Activated B cell treated with CpG ODN at 0.5 μM for 24 hours (primary cell): Measurements from ENCODE around the gene AJAP1. TPM values are rescaled to one million over a fixed set of nuclear protein-coding genes. Genes with fewer than 3 reads are reported as not detected.

Experiments
- ATAC-seq: fragments of 200-7000 bp; cut with Tn5 transposase; one replicate; pipeline ENCODE4 v1.10.0; 2021; ENCODE audit warnings: low read depth, mild to moderate bottlenecking, moderate library complexity
- CTCF ChIA-PET: fragments of 350-600 bp; sonication (Branson Sonifier 250); formaldehyde crosslinking; loops from one replicate; lab custom pipeline; 2021; ENCODE audit warnings: antibody characterized with exemption; lab: Charles Lee
- POLR2A ChIA-PET: fragments of 350-600 bp; sonication (Branson Sonifier 250); formaldehyde crosslinking; loops from one replicate; lab custom pipeline; 2021; ENCODE audit warnings: antibody characterized with exemption; lab: Charles Lee
- DNase-seq: peaks from one replicate; pipeline ENCODE4 v3.0.0; 2022
- H3K27ac Mint-ChIP-seq: one replicate; pipeline ENCODE4 v1.8.0; 2020; ENCODE audit warnings: mixed read lengths
- H3K27me3 Mint-ChIP-seq: one replicate; pipeline ENCODE4 v1.8.0; 2021; ENCODE audit warnings: mixed read lengths
- H3K36me3 Mint-ChIP-seq: one replicate; pipeline ENCODE4 v1.8.0; 2021; ENCODE audit warnings: low read depth, mixed read lengths
- H3K4me1 Mint-ChIP-seq: one replicate; pipeline ENCODE4 v1.8.0; 2021; ENCODE audit warnings: mixed read lengths
- H3K4me3 Mint-ChIP-seq: one replicate; pipeline ENCODE4 v1.8.0; 2020; ENCODE audit warnings: mild to moderate bottlenecking, mixed read lengths
- H3K9me3 Mint-ChIP-seq: one replicate; pipeline ENCODE4 v1.8.0; 2020; ENCODE audit warnings: mixed read lengths
- CTCF ChIP-seq: fragments of 200-600 bp; IDR thresholded peaks from one replicate; pipeline ENCODE4 v1.8.0; 2022; ENCODE audit warnings: antibody characterized with exemption, mild to moderate bottlenecking
- intact Hi-C: fragments of 100-400 bp; cut with micrococcal nuclease; formaldehyde crosslinking; loops from one replicate; pipeline ENCODE4 v1.15.1; 2024
- total RNA-seq: library from RNA; stranded (reverse); gene quantifications from 2 replicates; pipeline ENCODE4 v1.2.3, GENCODE V29; 2022

The AJAP1 gene
- total RNA-seq, 1 donor from 2014 or later: not detected

GRCh38 chr1:4830707-4831106 lies 176.3 kb downstream of the AJAP1 start:
- CTCF ChIA-PET: no interaction called here
- Mint-ChIP-seq H3K27me3 (peaks cover 2% of the 10 kb centered on the region), H3K4me1 (no peaks in the 10 kb centered on the region), H3K4me3 (no peak overlapping the region), H3K9me3 (peaks cover 10% of the 10 kb centered on the region), H3K27ac (no peak overlapping the region), H3K36me3 (no peaks in the 10 kb centered on the region)
- no peak for DNase-seq
- POLR2A ChIA-PET: no interaction called here
- no peak for TF ChIP-seq CTCF
- intact Hi-C loops: no loop called here
- no peak for ATAC-seq

GRCh38 chr1:4836574-4836973 lies 182.2 kb downstream of the AJAP1 start:
- intact Hi-C loops: no loop called here
- TF ChIP-seq CTCF: no peak
- H3K27me3 Mint-ChIP-seq: peaks cover 1% of the 10 kb centered on the region
- ChIA-PET POLR2A (no interaction called here), CTCF (no interaction called here)
- ATAC-seq: no peak
- DNase-seq: no peak
- no peak overlapping the region for H3K27ac Mint-ChIP-seq
- H3K9me3 Mint-ChIP-seq: peaks cover 22% of the 10 kb centered on the region
- H3K4me3 Mint-ChIP-seq: no peak overlapping the region
- H3K36me3 Mint-ChIP-seq: no peaks in the 10 kb centered on the region
- no peaks in the 10 kb centered on the region for H3K4me1 Mint-ChIP-seq

GRCh38 chr1:4837031-4837600 lies 182.7 kb downstream of the AJAP1 start:
- H3K4me1 Mint-ChIP-seq: no peaks in the 10 kb centered on the region
- H3K27ac Mint-ChIP-seq: no peak overlapping the region
- H3K9me3 Mint-ChIP-seq: peaks cover 22% of the 10 kb centered on the region
- CTCF ChIA-PET: no interaction called here
- ATAC-seq (no peak), DNase-seq (no peak)
- H3K4me3 Mint-ChIP-seq: no peak overlapping the region
- TF ChIP-seq CTCF: no peak
- no peaks in the 10 kb centered on the region for H3K36me3 Mint-ChIP-seq
- POLR2A ChIA-PET: no interaction called here
- intact Hi-C loops: no loop called here
- H3K27me3 Mint-ChIP-seq: peaks cover 3% of the 10 kb centered on the region

GRCh38 chr1:4837752-4838151 lies 183.3 kb downstream of the AJAP1 start:
- no peak for DNase-seq
- H3K4me1 Mint-ChIP-seq: no peaks in the 10 kb centered on the region
- CTCF ChIA-PET: no interaction called here
- H3K27me3 Mint-ChIP-seq: peaks cover 7% of the 10 kb centered on the region
- ATAC-seq: no peak
- no peak for TF ChIP-seq CTCF
- peaks cover 22% of the 10 kb centered on the region for H3K9me3 Mint-ChIP-seq
- no peak overlapping the region for H3K4me3 Mint-ChIP-seq
- no peak overlapping the region for H3K27ac Mint-ChIP-seq
- POLR2A ChIA-PET: no interaction called here
- no peaks in the 10 kb centered on the region for H3K36me3 Mint-ChIP-seq
- intact Hi-C loops: no loop called here

- ChIA-PET POLR2A (no interaction called here), CTCF (no interaction called here)
- DNase-seq (no peak), ATAC-seq (no peak)
- intact Hi-C loops: no loop called here
- peaks cover 21% of the 10 kb centered on the region for H3K9me3 Mint-ChIP-seq
- no peaks in the 10 kb centered on the region for H3K4me1 Mint-ChIP-seq
- H3K4me3 Mint-ChIP-seq: no peak overlapping the region
- no peak for TF ChIP-seq CTCF
- peaks cover 7% of the 10 kb centered on the region for H3K27me3 Mint-ChIP-seq
- H3K36me3 Mint-ChIP-seq: no peaks in the 10 kb centered on the region
- H3K27ac Mint-ChIP-seq: no peak overlapping the region
Measured at GRCh38 chr1:4838231-4838630, 183.8 kb downstream of the AJAP1 start.
